ENCODE results near the gene BSND.

- TF ChIP-seq POLR2A (IDR thresholded peaks at IDR 0.05) (no peak), CTCF (IDR thresholded peaks at IDR 0.05) (no peak)
Observed at GRCh38 chr1:54996869-54997710, 1.6 kb upstream of the BSND start.
